D721Med (cell line): Measurements from ENCODE around the gene RAB7A.
A peak's percentile ranks its signal among the peaks of the same experiment; 100 is the strongest.

Source experiments
- DNase-seq: peaks from one replicate; pipeline ENCODE4 v3.0.0; 2011; ENCODE audit warnings: low spot score; ENCODE audit not compliant: insufficient read length
- FAIRE-seq: peaks from 2 replicates; lab custom pipeline; 2011; peaks lifted over from hg19 to GRCh38; lab: Jason Lieb, UNC
- CTCF ChIP-seq: IDR thresholded peaks from 2 replicates; pipeline ENCODE4 v1.5.1; 2012; ENCODE audit warnings: mild to moderate bottlenecking, control low read depth; ENCODE audit not compliant: insufficient read depth; ENCODE audit errors: missing control alignments

The RAB7A gene

GRCh38 chr3:128803307-128803706 lies 77.3 kb downstream of the RAB7A start:
- no peak for FAIRE-seq
- no peak for DNase-seq
- TF ChIP-seq CTCF = no peak

DNA sequence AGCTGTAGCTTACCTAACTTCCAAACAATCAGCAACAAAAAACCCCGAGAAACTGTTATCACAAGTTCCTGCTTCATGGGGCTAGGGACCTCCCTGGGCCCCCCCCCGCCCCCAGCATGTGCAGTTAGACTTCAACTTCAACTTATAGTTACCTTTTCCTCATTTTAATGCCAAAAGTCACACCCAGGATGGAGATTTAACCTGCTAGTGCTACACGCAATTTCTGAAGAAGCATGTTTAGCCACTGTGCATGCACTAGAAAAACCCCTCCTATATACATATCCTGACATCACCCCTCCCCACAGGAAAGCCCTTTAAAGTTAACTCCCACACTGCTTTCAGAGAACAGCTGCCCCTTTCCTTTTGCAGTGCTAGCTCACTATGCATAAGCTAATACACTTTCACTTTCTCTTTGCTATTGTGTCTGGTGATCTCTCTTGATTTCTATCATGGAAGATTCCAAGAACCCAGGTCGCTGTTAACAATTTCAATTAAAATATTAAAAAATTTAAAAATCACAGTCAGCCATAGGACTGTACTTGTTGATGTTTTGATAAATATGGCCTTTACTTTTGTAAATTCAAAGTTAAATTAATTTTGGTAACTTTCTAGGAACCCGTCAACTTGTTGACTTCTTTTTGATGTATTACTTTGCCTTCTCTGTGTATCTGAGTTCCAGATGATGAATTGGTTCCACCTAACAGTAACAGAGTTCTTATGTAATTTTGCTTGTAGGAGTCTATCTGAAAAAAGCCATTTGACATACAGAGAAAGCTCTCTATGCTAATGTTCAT lies 78.2 kb downstream of the RAB7A start:
- DNase-seq = no peak
- no peak for TF ChIP-seq CTCF
- no peak for FAIRE-seq

- DNase-seq = no peak
- no peak for FAIRE-seq
- no peak for TF ChIP-seq CTCF
These were observed 78.8 kb downstream of the RAB7A start for GRCh38 chr3:128804811-128805155.

DNA sequence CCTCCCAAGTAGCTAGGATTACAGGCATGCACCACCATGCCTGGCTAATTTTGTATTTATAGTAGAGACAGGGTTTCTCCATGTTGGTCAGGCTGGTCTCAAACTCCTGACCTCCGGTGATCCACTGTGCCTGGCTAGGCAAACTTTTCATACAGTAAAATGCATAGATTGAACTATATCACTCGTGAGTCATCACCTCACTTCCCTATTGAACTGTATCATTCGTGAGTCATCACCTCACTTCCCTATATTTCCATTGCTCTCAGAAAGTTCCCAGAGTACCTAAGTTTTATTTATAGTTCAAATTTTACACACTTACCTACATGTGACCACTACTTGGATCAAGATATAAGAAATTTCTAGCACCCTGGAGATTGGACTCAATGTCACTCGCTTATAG lies 79.8 kb downstream of the RAB7A start:
- TF ChIP-seq CTCF = no peak
- DNase-seq (no peak), FAIRE-seq (no peak)

GRCh38 chr3:128806588-128806987 lies 80.6 kb downstream of the RAB7A start:
- DNase-seq (no peak), FAIRE-seq (no peak)
- TF ChIP-seq CTCF = no peak

GRCh38 chr3:128807186-128807830 lies 81.3 kb downstream of the RAB7A start:
- no peak for FAIRE-seq
- TF ChIP-seq CTCF = no peak

GRCh38 chr3:128808672-128809071 lies 82.7 kb downstream of the RAB7A start:
- peak; percentile 1 for TF ChIP-seq CTCF
- FAIRE-seq = no peak
- DNase-seq = no peak

More at GRCh38 chr3:128807186-128807830, 81.3 kb downstream of the RAB7A start:
- DNase-seq = no peak
